NOMO-1 (cell line): ENCODE data around the gene HMG20B.
"Not testable (repeated sequence)": the region's sequence is repeated elsewhere in the genome, so short reads cannot be mapped to it uniquely, and the experiment has no call there.

Experiments used
- DNase-seq, 2 experiments: peaks; one replicate each; lab custom pipeline; 2025; ENCODE audit not compliant: unreplicated experiment in 2 of 2; lab: John Stamatoyannopoulos, UW

The HMG20B gene

DNA sequence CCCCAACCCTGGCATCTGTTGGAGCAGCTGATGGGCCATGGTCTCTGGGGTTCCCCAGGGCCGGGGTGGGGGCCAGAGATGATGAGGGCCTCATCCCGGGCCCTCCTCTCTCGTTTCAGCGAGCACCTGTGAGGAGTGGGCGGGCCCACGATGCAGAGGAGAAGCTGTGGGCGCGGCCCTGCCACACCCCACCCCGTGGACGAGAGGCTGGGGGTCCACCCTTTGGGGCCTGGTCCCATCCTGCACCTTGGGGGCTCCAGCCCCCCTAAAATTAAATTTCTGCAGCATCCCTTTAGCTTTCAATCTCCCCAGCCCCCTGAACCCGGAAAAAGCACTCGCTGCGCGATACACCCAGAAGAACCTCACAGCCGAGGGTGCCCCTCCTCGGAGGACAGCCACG is 5.6 kb downstream of the HMG20B start:
- no peak for DNase-seq

DNA sequence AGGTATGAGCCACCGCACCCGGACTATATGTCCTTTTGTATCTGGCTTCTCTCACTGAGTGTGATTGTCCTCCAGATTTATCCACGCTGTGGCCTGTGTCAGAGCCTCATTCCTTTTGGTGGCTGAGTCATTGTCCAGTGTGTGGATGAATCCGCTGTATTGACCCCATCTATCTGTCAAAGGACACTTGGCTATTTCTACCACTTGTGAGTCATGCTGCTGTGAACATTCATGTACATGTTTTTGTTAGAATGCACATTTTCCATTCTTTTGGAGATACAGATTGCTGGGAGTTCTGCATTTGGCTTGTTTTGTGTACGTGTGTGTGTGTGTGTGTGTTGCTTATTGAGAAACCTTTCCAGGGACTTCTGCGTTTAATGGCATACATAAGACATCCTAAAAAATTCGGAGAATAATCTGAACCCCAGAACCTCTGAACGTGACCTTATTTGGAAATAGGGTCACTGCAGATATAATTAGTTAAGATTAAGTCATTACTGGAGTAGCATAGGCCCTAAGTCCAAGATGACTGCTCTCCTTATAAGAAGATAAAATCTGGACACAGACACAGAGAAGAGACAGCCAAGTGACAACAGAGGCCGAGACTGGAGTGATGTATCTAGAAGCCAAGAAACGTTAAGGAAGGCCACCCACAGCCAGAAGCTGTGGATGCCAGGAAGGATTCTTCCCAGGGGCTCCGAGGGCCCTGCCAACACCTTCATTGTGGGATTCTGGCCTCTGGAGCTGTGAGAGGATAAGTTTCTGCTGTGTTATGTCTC is 7.6 kb downstream of the HMG20B start:
- DNase-seq, result no peak

DNA sequence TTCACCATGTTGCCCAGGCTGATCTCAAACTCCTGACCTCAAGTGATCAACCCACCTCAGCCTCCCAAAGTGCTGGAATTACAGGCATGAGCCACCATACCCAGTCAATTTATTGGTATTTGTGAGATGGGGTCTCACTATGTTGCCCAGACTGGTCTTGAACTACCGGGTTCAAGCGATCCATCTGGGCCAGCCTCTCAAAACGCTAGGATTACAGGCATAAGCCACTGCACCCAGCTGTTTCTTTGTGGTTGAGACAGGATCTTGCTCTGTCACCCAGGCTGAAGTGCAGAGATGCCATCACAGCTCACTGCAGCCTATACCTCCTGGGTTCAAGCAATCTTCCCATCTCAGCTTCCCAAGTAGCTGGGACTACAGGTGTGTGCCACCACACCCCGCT is 9.0 kb downstream of the HMG20B start:
- DNase-seq, result not testable (repeated sequence)

DNA sequence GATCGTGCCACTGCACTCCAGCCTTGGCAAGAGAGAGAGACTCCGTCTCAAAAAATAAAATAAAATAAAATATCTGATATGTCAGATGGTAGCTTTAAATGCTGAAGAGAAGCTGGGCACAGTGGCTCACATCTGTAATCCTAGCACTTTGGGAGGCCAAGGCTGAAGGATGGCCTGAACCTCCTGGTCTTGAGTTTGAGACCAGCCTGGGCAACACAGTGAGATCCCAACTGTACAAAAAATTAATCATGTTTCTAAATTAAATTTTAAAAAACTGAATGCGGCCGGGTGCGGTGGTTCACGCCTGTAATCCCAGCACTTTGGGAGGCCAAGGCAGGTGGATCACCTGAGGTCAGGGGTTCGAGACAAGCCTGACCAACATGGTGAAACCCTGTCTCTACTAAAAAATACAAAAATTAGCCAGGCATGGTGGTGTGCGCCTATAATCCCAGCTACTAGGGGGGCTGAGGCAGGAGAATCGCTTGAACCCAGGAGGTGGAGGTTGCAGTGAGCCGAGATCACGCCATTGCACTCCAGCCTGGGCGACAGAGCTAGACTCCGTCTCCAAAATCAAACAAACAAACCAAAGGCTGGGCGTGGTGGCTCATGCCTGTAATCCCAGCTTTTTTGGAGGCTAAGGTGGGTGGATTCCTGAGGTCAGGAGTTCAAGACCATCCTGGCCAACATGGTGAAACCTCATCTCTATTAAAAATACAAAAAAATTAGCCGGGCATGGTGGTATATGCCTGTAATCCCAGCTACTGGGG is 11.5 kb downstream of the HMG20B start:
- DNase-seq, result not testable (repeated sequence)

DNA sequence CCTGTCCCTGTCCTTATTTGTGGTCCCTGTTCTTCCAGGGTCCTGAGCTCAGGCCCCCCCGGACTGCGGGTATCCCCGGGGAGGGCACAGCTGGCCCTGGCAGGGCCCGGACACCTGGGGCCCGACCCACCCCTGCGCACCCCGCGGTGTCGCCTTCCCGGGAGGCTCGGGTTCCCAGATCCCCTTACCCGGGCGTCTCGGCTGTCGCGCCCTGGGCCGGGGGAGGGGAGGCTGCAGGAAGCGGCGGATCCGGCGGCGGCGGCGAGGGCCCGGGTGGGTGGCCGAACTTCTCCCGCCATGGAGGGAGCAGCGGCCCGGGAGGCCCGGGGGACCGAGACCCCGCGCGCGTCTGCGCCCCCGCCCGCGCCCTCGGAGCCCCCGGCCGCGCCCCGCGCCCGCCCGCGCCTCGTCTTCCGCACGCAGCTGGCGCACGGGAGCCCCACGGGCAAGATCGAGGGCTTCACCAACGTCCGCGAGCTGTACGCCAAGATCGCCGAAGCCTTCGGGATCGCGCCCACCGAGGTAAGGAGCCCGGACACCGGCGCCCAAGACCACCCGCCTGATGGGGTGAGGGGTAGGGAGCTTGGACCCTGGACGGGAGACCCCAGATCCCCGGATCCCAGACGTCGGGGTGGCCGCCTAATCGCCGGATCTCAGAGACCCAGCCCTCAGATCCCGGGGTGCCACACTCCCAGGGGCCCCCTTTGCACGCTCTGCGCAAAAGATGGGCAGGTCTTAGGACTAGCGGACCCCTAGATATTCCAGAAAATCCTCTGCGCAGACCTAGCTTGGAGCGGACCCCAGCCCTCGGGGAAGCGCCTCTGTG is 12.8 kb downstream of the HMG20B start, which contains the start of gene GIPC3:
Gene GIPC3, plus strand, starts transcription at position 178 of the 826 bp plus-strand sequence. Its CDS starts 120 bp downstream, at position 298.
- DNase-seq, result peak in 1 of 2 experiments; percentile 15

DNA sequence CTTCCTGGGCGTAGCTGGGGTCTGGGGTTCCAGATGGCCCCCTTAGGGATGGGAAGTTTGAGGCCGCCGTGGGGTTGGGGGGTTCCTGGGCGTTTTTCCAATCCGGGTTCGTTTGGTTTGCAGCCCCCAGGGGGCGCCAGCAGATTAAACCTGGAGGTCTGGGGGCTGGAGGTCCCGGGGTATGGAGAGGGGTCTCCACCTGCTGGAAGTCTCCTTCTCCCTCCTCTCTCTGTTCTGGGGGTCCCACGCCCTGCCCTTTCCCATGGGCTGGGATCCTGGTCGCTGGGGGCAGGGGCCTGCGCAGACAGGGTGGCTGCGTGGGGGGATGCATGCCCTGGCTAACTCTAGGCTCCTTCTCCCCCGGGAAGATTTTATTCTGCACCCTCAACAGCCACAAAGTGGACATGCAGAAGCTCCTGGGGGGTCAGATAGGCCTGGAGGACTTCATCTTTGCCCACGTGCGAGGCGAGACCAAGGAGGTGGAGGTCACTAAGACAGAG is 13.4 kb downstream of the HMG20B start:
- DNase-seq, result no peak

DNA sequence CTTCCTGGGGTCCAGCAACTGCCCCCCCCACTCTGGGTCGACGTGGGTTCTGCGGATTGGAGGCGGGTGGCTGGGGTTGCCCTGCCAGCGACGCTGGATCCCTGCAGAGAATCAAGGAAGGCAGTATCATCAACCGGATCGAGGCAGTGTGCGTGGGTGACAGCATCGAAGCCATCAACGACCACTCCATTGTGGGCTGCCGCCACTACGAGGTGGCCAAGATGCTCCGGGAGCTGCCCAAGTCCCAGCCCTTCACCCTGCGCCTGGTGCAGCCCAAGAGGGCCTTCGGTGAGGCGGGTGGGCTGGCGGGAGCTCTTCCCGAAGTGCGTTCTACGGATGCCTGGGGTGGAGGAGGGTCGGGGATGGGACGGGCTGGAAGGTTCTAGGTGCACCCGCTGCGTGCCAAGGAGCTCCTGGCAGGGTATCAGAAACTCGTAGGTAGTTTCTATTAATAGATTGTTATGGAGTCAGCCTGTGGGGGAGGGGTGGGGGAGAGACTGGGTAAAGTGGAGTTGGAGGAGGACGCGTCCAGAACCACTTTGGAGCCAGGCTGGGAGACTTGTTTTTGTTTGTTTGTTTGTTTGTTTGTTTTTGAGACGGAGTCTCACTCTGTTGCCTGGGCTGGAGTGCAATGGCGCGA is 14.1 kb downstream of the HMG20B start:
- no peak for DNase-seq

DNA sequence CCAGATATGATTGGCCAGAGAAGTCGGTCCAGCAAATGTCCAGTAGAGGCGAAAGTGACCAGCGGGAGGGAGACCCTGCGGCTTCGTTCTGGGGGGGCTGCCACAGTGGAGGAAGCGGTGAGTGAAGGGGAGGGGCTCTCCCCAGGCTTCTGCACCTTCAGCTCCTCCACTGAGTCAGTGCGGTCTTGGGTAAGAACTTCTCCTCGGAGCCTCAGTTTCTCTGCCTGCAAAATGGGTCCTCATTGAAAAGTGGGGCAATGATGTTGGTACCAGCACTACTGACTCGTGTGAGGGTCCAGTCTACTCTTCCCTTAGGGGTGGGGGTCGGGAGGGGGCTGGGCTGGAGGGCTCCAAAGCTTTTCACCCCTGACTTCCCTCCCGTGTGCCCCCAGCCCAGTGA is 16.7 kb downstream of the HMG20B start:
- DNase-seq, result no peak

DNA sequence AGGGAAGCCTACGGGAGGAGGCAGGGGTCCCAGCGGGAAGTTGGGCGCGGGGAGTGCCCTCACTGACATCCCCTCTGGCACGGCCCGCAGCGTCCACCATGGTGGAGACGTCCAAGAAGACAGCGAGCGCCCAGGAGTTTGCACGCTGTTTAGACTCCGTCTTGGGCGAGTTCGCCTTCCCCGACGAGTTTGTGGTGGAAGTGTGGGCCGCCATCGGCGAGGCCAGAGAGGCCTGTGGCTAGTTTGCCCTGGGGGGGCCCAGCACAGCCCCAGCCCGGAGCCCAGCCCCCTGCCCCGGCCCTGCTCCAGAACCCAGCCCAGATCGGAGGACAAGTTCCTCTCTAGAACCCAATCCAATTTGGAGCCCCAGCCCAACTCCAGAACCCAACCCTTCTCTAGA is 17.2 kb downstream of the HMG20B start:
- DNase-seq, result no peak

DNA sequence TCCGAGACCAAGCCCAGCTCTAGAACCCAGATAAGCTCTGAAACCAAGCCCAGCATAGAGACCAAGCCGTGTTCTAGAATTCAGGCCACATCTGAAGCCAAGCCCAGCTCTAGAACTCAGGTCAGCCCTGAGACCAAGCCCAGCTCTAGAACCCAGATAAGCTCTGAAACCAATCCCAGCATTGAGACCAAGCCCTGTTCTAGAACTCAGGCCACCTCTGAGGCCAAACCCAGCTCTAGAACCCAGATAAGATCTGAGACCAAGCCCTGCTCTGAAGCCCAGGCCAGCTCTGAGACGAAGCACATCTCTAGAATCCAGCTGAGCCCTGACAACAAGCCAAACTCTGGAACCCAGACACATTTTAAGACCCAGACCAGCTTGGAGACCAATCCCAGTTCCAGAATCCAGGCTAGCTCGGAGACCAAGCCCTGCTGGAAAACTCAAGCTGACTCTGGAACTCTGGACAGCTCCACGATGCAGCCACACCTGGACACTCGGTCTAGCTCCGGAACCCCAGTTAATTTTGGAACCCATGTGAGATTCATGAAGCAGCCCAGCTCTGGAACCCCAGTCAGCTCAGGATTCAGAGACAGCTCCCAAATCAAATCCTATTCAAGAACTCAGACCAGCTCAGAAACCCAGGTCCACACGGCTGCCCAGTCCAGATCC is 18.4 kb downstream of the HMG20B start:
- DNase-seq, result no peak

DNA sequence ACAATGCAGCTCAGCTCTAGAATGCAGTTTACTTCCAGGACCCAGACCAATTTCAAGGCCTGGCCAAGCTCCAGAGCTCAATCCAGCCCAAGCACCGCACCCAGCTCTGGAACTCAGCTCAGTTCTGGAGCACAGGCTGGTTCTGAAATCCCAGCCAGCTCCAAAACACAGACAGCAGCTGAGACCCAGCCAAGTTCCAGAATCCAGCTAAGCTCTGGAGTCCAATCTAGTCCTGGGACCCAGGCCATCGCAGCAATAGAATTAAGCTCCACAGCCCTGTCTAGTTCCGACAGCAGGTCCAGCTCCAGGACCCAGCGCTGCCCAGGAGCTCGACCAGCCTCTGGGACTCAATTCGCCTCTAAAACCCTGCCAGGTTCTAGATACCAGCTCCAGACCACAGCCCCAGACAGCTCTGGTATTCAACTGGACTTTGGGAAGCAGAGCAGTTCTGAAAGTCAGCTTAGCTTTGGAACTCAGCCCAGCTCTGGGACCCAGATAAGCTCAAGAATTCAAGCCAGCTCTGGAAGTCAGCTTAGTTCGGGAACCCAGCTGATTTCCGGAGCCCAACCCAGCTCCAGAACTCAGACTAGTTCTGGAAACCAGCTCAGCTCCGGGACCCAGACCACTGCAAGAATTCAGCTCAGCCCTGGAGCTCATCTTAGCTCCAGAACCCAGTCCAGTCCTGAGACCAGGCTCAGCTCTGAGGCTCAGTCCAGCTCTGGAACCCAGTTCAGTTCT is 19.3 kb downstream of the HMG20B start:
- DNase-seq, result no peak

DNA sequence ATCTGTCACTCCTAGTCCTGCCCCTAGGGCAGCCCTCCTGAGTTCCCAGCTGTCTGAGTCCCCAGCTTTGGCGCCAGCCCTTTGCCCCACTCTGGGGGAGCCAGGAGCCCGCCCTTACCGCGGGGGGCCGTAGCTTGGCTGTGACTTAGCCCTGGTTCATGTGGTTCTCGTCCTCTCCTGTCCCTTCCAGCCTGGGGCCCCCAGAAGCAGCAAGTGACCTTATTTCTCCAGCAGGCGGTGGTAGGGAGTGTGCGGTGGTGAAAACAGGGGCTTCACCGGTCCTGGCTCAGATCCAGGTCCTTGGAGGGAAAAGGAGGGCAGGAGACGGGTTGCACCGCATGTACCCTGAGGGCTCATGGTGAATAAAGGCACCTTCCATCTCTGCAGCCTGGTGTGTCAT is 20.4 kb downstream of the HMG20B start:
- DNase-seq, result no peak

DNA sequence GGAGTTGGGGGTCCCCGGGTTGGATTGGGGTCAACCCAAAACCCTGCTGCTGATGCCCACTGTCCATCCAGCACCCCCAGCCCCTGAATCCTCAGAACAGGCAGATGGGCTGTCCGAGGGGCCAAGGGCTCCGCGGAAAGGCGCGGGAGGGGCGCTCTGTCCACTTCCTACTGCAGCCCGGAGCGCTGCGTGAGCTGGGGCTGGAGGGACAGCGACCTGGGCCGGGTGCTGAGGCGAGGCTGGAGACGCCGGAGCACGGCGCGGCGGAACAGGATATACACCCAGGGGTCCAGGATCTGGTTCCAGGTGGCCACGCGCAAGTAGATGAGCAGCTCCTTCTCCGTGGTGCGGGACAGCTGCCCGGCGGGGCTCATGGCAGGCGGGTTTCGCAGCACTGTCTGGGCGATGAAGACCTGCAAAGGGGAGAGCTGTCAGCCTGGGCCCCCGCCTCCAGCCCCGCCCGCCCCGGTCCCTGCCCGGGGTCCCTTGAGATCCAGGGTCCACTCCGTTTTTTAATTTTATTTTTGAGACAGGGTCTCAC is 22.8 kb downstream of the HMG20B start:
- DNase-seq, result no peak

DNA sequence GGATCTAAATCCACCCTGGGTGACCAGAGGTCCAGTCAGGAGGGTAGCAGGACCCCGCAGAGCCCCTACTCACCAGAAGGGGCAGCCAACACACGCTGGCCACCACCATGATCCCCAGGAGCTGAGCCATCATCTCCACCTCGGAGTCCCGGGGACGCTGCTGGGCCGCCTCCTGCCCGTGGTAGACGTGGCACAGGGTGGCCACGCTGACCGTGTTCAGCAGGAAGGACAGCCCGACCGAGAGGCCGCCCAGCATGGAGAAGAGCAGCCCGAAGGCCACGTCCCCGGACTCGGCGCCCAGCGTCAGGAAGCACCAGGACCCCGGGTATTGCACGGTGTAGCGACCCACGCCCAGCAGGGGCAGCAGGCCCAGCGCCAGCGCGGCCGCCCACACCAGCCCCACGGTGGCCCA is 27.0 kb downstream of the HMG20B start:
- no peak for DNase-seq

DNA sequence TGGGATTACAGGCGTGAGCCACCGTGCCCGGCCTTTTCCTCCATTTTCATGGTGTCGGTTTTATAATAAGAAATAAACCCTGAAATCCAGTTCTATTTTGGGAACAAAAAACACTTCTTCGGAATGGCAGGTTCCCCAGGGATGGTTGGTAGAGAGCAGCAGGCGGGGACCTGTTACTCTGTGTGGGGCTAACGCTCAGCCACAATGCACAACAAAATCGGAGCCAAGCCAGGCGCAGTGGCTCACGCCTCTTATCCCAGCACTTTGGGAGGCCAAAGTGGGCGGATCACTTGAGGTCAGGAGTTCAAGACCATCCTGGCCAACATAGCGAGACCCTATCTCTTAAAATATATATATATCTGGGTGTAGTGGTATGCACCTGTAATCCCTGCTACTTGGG is 28.3 kb downstream of the HMG20B start:
- no peak for DNase-seq

DNA sequence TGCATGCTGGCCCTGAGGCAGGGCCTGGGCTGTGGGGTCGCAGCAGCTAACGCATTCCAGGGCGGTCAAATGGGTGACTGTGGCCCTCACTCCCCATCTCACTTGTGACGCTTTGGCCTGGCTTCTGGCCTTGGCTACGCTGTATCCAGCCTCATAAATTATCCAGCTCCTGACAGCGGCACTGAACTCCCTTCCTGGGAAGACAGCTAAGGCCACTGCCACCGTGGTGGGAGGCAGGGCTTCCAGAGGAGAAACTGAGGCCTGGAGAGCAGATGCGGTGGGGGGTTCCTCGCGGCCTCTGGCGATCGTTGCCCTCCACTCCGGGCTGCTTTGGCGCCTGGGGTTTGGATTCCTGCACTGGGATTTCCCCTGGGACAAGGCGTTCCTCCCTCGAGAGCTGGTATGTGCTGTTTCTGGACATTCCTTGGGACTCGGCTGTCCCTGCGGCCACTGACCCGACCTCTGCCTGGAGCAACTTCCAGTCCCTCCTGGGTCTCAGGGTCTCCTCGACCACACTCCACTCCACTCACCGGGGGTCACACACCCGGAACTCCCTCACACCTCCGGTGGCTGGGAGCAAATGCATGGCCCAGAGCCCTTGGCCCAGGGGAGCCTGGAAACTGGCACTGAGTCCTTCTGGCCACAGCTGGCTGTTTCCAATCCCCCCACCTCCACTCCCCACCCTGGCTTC is 30.5 kb downstream of the HMG20B start:
- DNase-seq, result no peak

DNA sequence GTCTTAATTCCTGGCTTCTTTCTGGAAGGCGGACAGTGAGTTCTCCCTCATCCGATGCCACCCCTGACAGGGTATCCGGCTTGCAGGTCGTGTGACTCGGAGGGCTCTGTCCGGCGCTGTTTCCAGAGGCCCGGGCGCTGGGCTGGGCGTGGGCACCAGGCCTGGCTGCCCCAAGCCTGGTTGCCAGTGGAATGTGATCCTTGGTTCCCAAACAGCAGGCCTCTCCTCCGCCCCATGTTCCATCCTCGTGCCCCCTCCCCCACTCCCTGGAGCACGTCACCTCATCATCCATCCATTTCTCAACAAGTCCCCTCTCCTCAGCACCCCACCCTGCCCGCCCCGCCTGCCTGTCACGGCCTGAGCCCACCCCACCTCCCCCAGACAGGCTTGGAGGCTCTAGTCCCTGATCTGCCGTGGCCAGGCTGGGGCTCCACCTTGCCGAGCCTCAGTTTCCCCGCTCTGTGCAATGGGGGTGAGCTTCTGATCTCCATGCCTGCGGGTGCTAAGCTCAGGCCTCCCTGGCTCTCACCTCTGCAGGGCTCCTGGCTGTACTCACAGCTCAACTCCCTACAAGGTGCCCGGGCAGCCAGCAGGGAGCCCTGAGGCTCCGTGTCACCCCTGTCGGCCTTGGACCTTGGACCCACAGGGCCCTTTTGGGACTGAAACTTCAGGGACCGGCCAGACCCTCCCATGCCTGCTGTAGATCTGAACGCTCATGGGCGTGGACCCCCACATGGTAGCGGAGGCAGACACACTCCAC is 31.7 kb downstream of the HMG20B start:
- DNase-seq, result no peak

DNA sequence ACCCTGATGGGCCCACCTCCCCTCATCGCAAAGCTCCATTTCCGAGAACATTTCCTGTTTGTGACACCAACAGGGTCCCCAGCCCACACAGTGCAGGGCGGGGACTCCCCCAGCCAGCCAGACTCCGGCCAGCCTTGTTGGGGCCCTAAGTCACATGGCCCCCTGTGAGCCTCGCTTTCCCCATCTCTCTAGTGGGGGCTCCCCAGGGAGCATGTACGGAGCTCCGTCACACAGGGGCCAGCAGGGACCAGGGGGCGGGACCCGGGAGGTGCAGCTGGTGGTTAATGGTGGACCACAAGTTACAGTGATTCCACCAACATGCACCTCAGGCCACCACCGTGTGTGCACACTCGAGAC is 32.2 kb downstream of the HMG20B start:
- no peak for DNase-seq
